Gastroesophageal sphincter (tissue), 4 donors: ENCODE results near the gene HOXC12. TPM values are rescaled to one million over a fixed set of nuclear protein-coding genes. Genes with fewer than 3 reads are reported as not detected.

ENCODE experiments used
- ATAC-seq: fragments of 150-250 bp; one replicate; pipeline ENCODE4 v1.9.1; 2016; ENCODE audit warnings: mild to moderate bottlenecking, moderate library complexity
- H3K27ac ChIP-seq, 4 donors: fragments of 200-600 bp; sonication (generic) in 3 of 4; 1 replicate in 3 of 4; 2 replicates in 1 of 4; pipeline ENCODE4 v1.5.1; 2016 to 2019
- H3K27me3 ChIP-seq: fragments of 200-600 bp; sonication (generic); one replicate; pipeline ENCODE4 v1.5.1; 2019
- H3K36me3 ChIP-seq, 2 donors: fragments of 200-600 bp; sonication (generic); one replicate each; pipeline ENCODE4 v1.5.1; 2019; ENCODE audit warnings: control low read depth in 1 of 2
- H3K4me1 ChIP-seq, 3 donors: fragments of 200-600 bp; sonication (generic); 1 replicate in 2 of 3; 2 replicates in 1 of 3; pipeline ENCODE4 v1.5.1; 2016 to 2019; ENCODE audit warnings: control low read depth in 2 of 3
- H3K4me3 ChIP-seq, 2 donors: fragments of 200-600 bp; sonication (generic); one replicate each; pipeline ENCODE4 v1.5.1; 2019; ENCODE audit warnings: mild to moderate bottlenecking in 1 of 2, moderate library complexity in 1 of 2
- H3K9me3 ChIP-seq, 3 donors: fragments of 200-600 bp; sonication (generic); one replicate each; pipeline ENCODE4 v1.5.1; 2017 to 2019; ENCODE audit warnings: control low read depth in 2 of 3
- EP300 ChIP-seq: sonication (generic); formaldehyde crosslinking; IDR thresholded peaks from one replicate; pipeline ENCODE4 v1.6.1; 2017; ENCODE audit warnings: antibody characterized with exemption, mild to moderate bottlenecking
- POLR2A ChIP-seq, 2 donors: fragments of 450-650 bp; IDR thresholded peaks; one replicate each; pipeline ENCODE4 v1.6.1; 2017; ENCODE audit warnings: antibody characterized with exemption in 2 of 2, mild to moderate bottlenecking in 2 of 2, moderate library complexity in 1 of 2
- POLR2AphosphoS5 ChIP-seq: sonication (generic); formaldehyde crosslinking; IDR thresholded peaks from one replicate; pipeline ENCODE4 v1.6.1; 2017; ENCODE audit warnings: antibody characterized with exemption
- WGBS, 2 donors: methylation state at CpG; one replicate each; pipeline ENCODE4 v1.1.5; 2018; ENCODE audit warnings: low coverage in 1 of 2; 5-methylcytosine and 5-hydroxymethylcytosine counted together
- total RNA-seq, 4 donors: library from RNA; depleted of rRNA; stranded (reverse); fragments of >200 nt; gene quantifications; one replicate each; pipeline ENCODE4 v1.1.0, GENCODE V29; 2016
- TF ChIP-seq, protein P1 (sequence below), 4 experiments: fragments of 200-600 bp in 2 of 4; fragments of 450-650 bp in 2 of 4; sonication (generic) in 1 of 4; IDR thresholded peaks; one replicate each; pipeline ENCODE4 v1.5.1; 2017 to 2019; ENCODE audit warnings: antibody characterized with exemption in 4 of 4, mild to moderate bottlenecking in 2 of 4, moderate library complexity in 2 of 4

HOXC12 gene
- total RNA-seq, 4 donors from 2014 or later: not detected

DNA sequence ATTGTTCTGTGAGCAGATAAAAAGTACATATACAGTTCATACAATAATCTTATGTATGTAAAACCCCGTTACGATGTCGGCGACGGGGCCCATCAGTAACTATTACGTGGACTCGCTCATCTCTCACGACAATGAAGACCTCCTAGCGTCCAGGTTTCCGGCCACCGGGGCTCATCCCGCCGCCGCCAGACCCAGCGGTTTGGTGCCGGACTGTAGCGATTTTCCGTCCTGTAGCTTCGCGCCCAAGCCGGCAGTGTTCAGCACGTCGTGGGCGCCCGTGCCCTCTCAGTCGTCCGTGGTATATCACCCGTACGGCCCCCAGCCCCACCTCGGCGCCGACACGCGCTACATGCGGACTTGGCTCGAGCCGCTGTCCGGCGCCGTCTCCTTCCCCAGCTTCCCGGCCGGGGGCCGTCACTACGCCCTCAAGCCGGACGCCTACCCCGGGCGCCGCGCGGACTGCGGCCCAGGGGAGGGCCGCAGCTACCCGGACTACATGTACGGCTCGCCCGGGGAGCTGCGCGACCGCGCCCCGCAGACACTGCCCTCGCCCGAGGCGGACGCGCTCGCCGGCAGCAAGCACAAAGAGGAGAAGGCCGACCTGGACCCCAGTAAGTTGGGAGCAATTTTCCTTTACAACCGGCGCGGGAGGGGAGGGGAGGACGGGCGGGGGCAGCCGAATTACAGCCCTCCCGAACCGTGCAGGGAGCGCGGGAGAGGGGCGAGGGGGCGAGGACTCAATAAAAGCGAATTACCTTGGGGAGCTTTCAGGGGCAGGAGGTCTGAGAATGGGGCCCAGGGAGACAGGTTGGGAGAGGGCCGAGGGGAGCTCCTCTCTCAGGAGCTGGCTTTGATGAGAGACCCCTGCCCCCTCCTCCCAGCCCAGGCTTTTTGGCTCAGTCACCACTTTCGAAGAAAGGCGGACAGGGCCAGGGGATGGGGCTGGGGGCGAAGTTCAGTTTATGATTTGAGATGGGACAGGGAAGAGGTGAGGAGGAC, 45.7 kb downstream of the HOXC12 start, which contains the start of gene HOXC9:
HOXC9 (plus strand) TSS at position 46 of the 999 bp plus-strand sequence; CDS start at position 74, 28 bp downstream.
- H3K9me3 ChIP-seq: no peaks in the 10 kb centered on the region
- no peak within 1 kb of the TSS for H3K27ac ChIP-seq
- no peak for TF ChIP-seq POLR2AphosphoS5
- no peak for TF ChIP-seq POLR2A (IDR thresholded peaks at IDR 0.05)
- no peak for TF ChIP-seq EP300
- TF ChIP-seq, protein P1, sequence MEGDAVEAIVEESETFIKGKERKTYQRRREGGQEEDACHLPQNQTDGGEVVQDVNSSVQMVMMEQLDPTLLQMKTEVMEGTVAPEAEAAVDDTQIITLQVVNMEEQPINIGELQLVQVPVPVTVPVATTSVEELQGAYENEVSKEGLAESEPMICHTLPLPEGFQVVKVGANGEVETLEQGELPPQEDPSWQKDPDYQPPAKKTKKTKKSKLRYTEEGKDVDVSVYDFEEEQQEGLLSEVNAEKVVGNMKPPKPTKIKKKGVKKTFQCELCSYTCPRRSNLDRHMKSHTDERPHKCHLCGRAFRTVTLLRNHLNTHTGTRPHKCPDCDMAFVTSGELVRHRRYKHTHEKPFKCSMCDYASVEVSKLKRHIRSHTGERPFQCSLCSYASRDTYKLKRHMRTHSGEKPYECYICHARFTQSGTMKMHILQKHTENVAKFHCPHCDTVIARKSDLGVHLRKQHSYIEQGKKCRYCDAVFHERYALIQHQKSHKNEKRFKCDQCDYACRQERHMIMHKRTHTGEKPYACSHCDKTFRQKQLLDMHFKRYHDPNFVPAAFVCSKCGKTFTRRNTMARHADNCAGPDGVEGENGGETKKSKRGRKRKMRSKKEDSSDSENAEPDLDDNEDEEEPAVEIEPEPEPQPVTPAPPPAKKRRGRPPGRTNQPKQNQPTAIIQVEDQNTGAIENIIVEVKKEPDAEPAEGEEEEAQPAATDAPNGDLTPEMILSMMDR (IDR thresholded peaks at IDR 0.05): no peak
- peaks cover 0 to 35% (median 18%) of the 10 kb centered on the region in 3 donors for H3K4me1 ChIP-seq
- peak within 1 kb of the TSS in 1 of 2 donors; percentile 39 for H3K4me3 ChIP-seq
- no peak for ATAC-seq
- no peaks in the 10 kb centered on the region for H3K36me3 ChIP-seq
- H3K27me3 ChIP-seq: peaks cover 100% of the 10 kb centered on the region
- WGBS, 2 donors: 0 to 3% methylated on average over 8 to 38 of the region's 87 CpGs

DNA sequence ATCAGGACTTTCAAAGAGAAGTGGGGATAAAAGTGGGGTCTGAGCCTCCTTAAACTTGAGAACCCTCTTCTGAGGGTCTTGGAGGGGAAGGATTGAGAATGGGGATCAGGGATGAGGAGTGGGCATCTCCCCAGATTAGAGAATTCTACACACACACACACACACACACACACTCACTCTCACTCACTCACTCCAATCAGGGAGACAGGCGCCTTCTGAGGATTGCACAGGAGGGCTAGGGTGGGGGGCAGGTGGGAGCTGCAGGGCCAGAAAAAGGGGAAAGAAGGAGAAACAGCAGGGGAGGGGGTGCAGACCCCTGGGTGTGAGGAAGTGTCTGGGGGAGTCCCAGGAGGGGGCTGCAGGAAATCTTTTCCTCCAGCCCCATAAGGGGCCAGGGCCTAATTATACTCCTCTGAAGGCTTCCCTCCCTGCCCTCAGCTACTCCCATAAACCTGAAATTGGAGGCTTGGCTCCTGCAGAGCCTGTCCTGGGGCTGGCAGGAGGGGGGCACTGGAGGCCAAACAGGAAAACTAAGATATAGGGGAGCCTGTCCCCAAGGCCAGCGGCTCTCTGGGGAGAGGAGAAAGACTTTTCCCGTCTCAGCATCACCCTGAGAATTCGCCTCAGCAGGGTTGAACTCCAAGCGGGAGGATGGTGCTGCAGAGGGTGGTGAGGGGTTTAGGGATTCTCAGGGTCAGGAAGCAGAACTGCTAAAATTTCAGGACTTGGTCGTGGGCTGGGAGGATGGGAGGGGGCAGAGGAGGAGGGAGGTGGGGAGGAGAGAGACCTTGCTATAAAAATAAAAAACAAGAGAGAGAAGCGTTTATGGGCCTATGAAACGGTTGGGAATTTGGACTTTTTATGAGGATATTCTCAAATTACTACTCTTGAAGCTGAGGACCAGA, 46.8 kb downstream of the HOXC12 start:
- Histone ChIP-seq H3K27ac (no peak overlapping the region), H3K9me3 (no peaks in the 10 kb centered on the region), H3K36me3 (no peaks in the 10 kb centered on the region), H3K27me3 (peaks cover 100% of the 10 kb centered on the region), H3K4me3 (no peak overlapping the region), H3K4me1 (peaks cover 0 to 37% (median 15%) of the 10 kb centered on the region in 3 donors)
- ATAC-seq: no peak
- WGBS, 2 donors: 10 to 34% methylated on average over 2 to 8 of the region's 8 CpGs
- TF ChIP-seq POLR2AphosphoS5 (no peak), EP300 (no peak)

GRCh38 chr12:54002278-54002914, 47.7 kb downstream of the HOXC12 start:
- Histone ChIP-seq H3K36me3 (no peaks in the 10 kb centered on the region), H3K27ac (no peak overlapping the region), H3K4me3 (no peak overlapping the region), H3K4me1 (peaks cover 0 to 34% (median 15%) of the 10 kb centered on the region in 3 donors), H3K27me3 (peaks cover 100% of the 10 kb centered on the region), H3K9me3 (no peaks in the 10 kb centered on the region)
- WGBS, 2 donors: 20 to 28% methylated on average over 5 to 17 of the region's 19 CpGs
- TF ChIP-seq, protein P1 (IDR thresholded peaks at IDR 0.05): no peak
- no peak for TF ChIP-seq POLR2AphosphoS5
- no peak for TF ChIP-seq EP300
- TF ChIP-seq POLR2A (IDR thresholded peaks at IDR 0.05): no peak
- no peak for ATAC-seq

- ATAC-seq: no peak
- H3K27me3 ChIP-seq: peaks cover 100% of the 10 kb centered on the region
- no peak for TF ChIP-seq POLR2A (IDR thresholded peaks at IDR 0.05)
- no peak for TF ChIP-seq EP300
- TF ChIP-seq, protein P1 (IDR thresholded peaks at IDR 0.05): no peak
- no peak for TF ChIP-seq POLR2AphosphoS5
- no peak overlapping the region for H3K4me3 ChIP-seq
- no peak overlapping the region for H3K27ac ChIP-seq
- H3K9me3 ChIP-seq: no peaks in the 10 kb centered on the region
- H3K36me3 ChIP-seq: no peaks in the 10 kb centered on the region
- 27 to 44% methylated on average over 8 to 19 of the region's 19 CpGs for WGBS, 2 donors
- H3K4me1 ChIP-seq: peaks cover 0 to 28% (median 15%) of the 10 kb centered on the region in 3 donors
Measured at GRCh38 chr12:54002915-54003389, 48.2 kb downstream of the HOXC12 start.
